H1 (cell line): ENCODE results near the gene IP6K1. TPM values are rescaled to one million over a fixed set of nuclear protein-coding genes. Genes with fewer than 3 reads are reported as not detected.
"Not testable (repeated sequence)": the region's sequence is repeated elsewhere in the genome, so short reads cannot be mapped to it uniquely, and the experiment has no call there.

Source experiments
- CTCF ChIA-PET: fragments of 300-600 bp; sonication (Branson Sonifier 250); formaldehyde crosslinking; loops from one replicate; lab custom pipeline; 2021; ENCODE audit not compliant: partially characterized antibody; lab: Charles Lee
- POLR2A ChIA-PET: fragments of 300-600 bp; sonication (Branson Sonifier 250); formaldehyde crosslinking; loops from one replicate; lab custom pipeline; 2021; ENCODE audit warnings: inconsistent platforms; ENCODE audit not compliant: partially characterized antibody; lab: Charles Lee
- DNase-seq, 2 experiments: peaks; one replicate each; pipeline versions ENCODE4 v3.0.0 to v3.0.0-alpha.2; 2010 to 2022; ENCODE audit warnings: low spot score in 2 of 2, low read depth in 1 of 2, mixed read lengths in 1 of 2
- FAIRE-seq: peaks from 2 replicates; lab custom pipeline; 2011; peaks lifted over from hg19 to GRCh38; lab: Jason Lieb, UNC
- H2AFZ ChIP-seq: 2 replicates; pipeline ENCODE4 v1.8.1; 2012; ENCODE audit warnings: low read length, inconsistent platforms
- H2AK5ac ChIP-seq: 2 replicates; pipeline ENCODE4 v1.6.1; 2013; ENCODE audit warnings: low read depth, low read length
- H2BK120ac ChIP-seq: replicated peaks from 2 replicates; pipeline ENCODE3; 2013; ENCODE audit warnings: low read depth, low read length, inconsistent platforms
- H2BK12ac ChIP-seq: 2 replicates; pipeline ENCODE4 v1.6.1; 2013; ENCODE audit warnings: low read depth, low read length
- H2BK15ac ChIP-seq: 2 replicates; pipeline ENCODE4 v1.6.1; 2013; ENCODE audit warnings: low read length
- H2BK20ac ChIP-seq: 2 replicates; pipeline ENCODE4 v1.6.1; 2013; ENCODE audit warnings: low read length
- H2BK5ac ChIP-seq: 2 replicates; pipeline ENCODE4 v1.6.1; 2013; ENCODE audit warnings: low read depth, low read length
- H3K14ac ChIP-seq: 2 replicates; pipeline ENCODE4 v1.6.1; 2013; ENCODE audit warnings: inconsistent platforms; ENCODE audit not compliant: insufficient read length
- H3K18ac ChIP-seq: 2 replicates; pipeline ENCODE4 v1.6.1; 2013; ENCODE audit warnings: low read length; ENCODE audit errors: extremely low read depth
- H3K23ac ChIP-seq: 2 replicates; pipeline ENCODE4 v1.6.1; 2013; ENCODE audit warnings: inconsistent platforms; ENCODE audit not compliant: insufficient read length
- H3K23me2 ChIP-seq: 2 replicates; pipeline ENCODE4 v1.6.1; 2013; ENCODE audit warnings: low read depth, low read length
- H3K27ac ChIP-seq: 2 replicates; pipeline ENCODE4 v1.6.1; 2011; ENCODE audit warnings: low read depth, low read length, inconsistent platforms
- H3K27me3 ChIP-seq, 4 experiments: replicated peaks in 1 of 4; 1 replicate in 1 of 4; 2 replicates in 3 of 4; pipeline versions ENCODE4 v1.6.1 to v1.8.1; 2011 to 2013; ENCODE audit warnings: low read length in 3 of 4, mild to moderate bottlenecking in 3 of 4, inconsistent platforms in 2 of 4, mixed read lengths in 2 of 4, moderate library complexity in 1 of 4; ENCODE audit not compliant: control insufficient read depth in 3 of 4, insufficient read depth in 3 of 4; ENCODE audit errors: extremely low read depth in 1 of 4
- H3K36me3 ChIP-seq, 4 experiments: 2 replicates each; pipeline versions ENCODE4 v1.6.1 to v1.8.1; 2011 to 2013; ENCODE audit warnings: mild to moderate bottlenecking in 4 of 4, low read length in 3 of 4, moderate library complexity in 2 of 4, control low read depth in 1 of 4, inconsistent platforms in 1 of 4; ENCODE audit not compliant: insufficient read depth in 4 of 4, control insufficient read depth in 2 of 4
- H3K4ac ChIP-seq: replicated peaks from 2 replicates; pipeline ENCODE3; 2013; ENCODE audit warnings: low read length, low read depth, mixed read lengths, inconsistent platforms; ENCODE audit not compliant: insufficient read length
- H3K4me1 ChIP-seq, 4 experiments: replicated peaks in 1 of 4; 1 replicate in 1 of 4; 2 replicates in 3 of 4; pipeline versions ENCODE4 v1.6.1 to v1.8.1; 2011 to 2013; ENCODE audit warnings: low read length in 3 of 4, inconsistent platforms in 2 of 4, mixed read lengths in 1 of 4; ENCODE audit not compliant: insufficient read depth in 4 of 4, control insufficient read depth in 3 of 4
- H3K4me2 ChIP-seq, 2 experiments: 2 replicates each; pipeline versions ENCODE4 v1.6.1 to v1.8.1; 2011 to 2013; ENCODE audit warnings: low read depth in 2 of 2, low read length in 2 of 2, control low read depth in 1 of 2, inconsistent platforms in 1 of 2, mild to moderate bottlenecking in 1 of 2; ENCODE audit not compliant: insufficient read depth in 1 of 2
- H3K4me3 ChIP-seq, 4 experiments: fragments of 200-600, 300-600 bp in 1 of 4; sonication (generic), shearing (Covaris generic), sonication (Bioruptor Twin) in 1 of 4; 2 replicates each; pipeline versions ENCODE4 v1.5.1 to v1.8.1; 2011 to 2016; ENCODE audit warnings: low read length in 4 of 4, low read depth in 3 of 4, control low read depth in 2 of 4, inconsistent platforms in 2 of 4, mild to moderate bottlenecking in 2 of 4, mixed read lengths in 1 of 4, moderate library complexity in 1 of 4; ENCODE audit not compliant: insufficient read depth in 2 of 4; ENCODE audit errors: extremely low read depth in 1 of 4
- H3K56ac ChIP-seq: replicated peaks from 2 replicates; pipeline ENCODE3; 2013; ENCODE audit warnings: low read depth, mild to moderate bottlenecking, mixed read lengths, low read length, inconsistent platforms; ENCODE audit not compliant: insufficient read length
- H3K79me1 ChIP-seq: 2 replicates; pipeline ENCODE4 v1.6.1; 2013; ENCODE audit warnings: low read depth, low read length, control low read depth
- H3K79me2 ChIP-seq, 2 experiments: 2 replicates each; pipeline versions ENCODE4 v1.6.1 to v1.8.1; 2012 to 2013; ENCODE audit warnings: low read length in 2 of 2, mild to moderate bottlenecking in 2 of 2, inconsistent platforms in 1 of 2; ENCODE audit not compliant: insufficient read depth in 2 of 2, control insufficient read depth in 1 of 2
- H3K9ac ChIP-seq, 4 experiments: replicated peaks in 1 of 4; 1 replicate in 1 of 4; 2 replicates in 3 of 4; pipeline versions ENCODE4 v1.6.1 to v1.8.1; 2011 to 2013; ENCODE audit warnings: low read depth in 3 of 4, low read length in 3 of 4, control low read depth in 2 of 4, mild to moderate bottlenecking in 2 of 4, moderate library complexity in 2 of 4, inconsistent platforms in 1 of 4; ENCODE audit errors: extremely low read depth in 1 of 4
- H3K9me3 ChIP-seq, 2 experiments: 2 replicates each; pipeline versions ENCODE4 v1.6.1 to v1.8.1; 2012 to 2013; ENCODE audit warnings: mild to moderate bottlenecking in 2 of 2, moderate library complexity in 2 of 2, control low read depth in 1 of 2, inconsistent platforms in 1 of 2, low read depth in 1 of 2, low read length in 1 of 2, mixed read lengths in 1 of 2; ENCODE audit not compliant: insufficient read depth in 2 of 2
- H4K20me1 ChIP-seq, 2 experiments: replicated peaks in 1 of 2; 2 replicates each; pipeline versions ENCODE3 to v1.8.1; 2011 to 2013; ENCODE audit warnings: inconsistent platforms in 2 of 2, low read length in 2 of 2, mild to moderate bottlenecking in 1 of 2; ENCODE audit not compliant: insufficient read depth in 2 of 2, control insufficient read depth in 1 of 2
- H4K5ac ChIP-seq: 2 replicates; pipeline ENCODE4 v1.6.1; 2013; ENCODE audit warnings: low read length, low read depth, mixed read lengths, inconsistent platforms; ENCODE audit not compliant: insufficient read length
- H4K8ac ChIP-seq: 2 replicates; pipeline ENCODE4 v1.8.0; 2013; ENCODE audit warnings: mild to moderate bottlenecking, moderate library complexity, low read length, inconsistent platforms; ENCODE audit not compliant: insufficient read depth; ENCODE audit errors: extremely low read depth
- H4K91ac ChIP-seq: replicated peaks from 2 replicates; pipeline ENCODE3; 2013; ENCODE audit warnings: low read length, mixed read lengths, inconsistent platforms; ENCODE audit not compliant: insufficient read length
- KDM4A ChIP-seq: IDR thresholded peaks from one replicate; pipeline ENCODE4 v1.7.1; 2012; ENCODE audit warnings: low read depth, mild to moderate bottlenecking, moderate library complexity, low read length, inconsistent platforms; ENCODE audit not compliant: severe bottlenecking
- SIN3A ChIP-seq, 2 experiments: IDR thresholded peaks in 1 of 2; conservative IDR thresholded peaks in 1 of 2; 2 replicates each; pipeline ENCODE4 v1.6.1; 2011 to 2012; ENCODE audit warnings: low read length in 2 of 2, improper control_type of control experiment in 1 of 2, low read depth in 1 of 2, mild to moderate bottlenecking in 1 of 2
- TBP ChIP-seq: IDR thresholded peaks from 2 replicates; pipeline ENCODE4 v1.6.1; 2011; ENCODE audit warnings: low read depth, low read length, improper control_type of control experiment
- WGBS, 2 experiments: shearing (Covaris generic) in 1 of 2; methylation state at CpG; one replicate each; pipeline versions ENCODE4 v1.1.6 to v1.1.7; 2013 to 2015; ENCODE audit warnings: low lambda C conversion rate in 2 of 2, mixed read lengths in 2 of 2, inconsistent platforms in 1 of 2, low coverage in 1 of 2, missing lambda C conversion rate in 1 of 2; ENCODE audit not compliant: insufficient replicate concordance in 2 of 2, insufficient coverage in 1 of 2, insufficient read length in 1 of 2; ENCODE audit errors: extremely low coverage in 1 of 2, missing lambda C conversion rate in 1 of 2; 5-methylcytosine and 5-hydroxymethylcytosine counted together
- polyA plus RNA-seq, 7 experiments: library from polyadenylated mRNA; depleted of rRNA in 3 of 7; stranded (reverse) in 5 of 7; unstranded in 2 of 7; fragments of >200 nt in 5 of 7; fragments of 200-250 nt in 2 of 7; gene quantifications; 1 replicate in 5 of 7; 2 replicates in 1 of 7; 4 replicates in 1 of 7; pipeline versions ENCODE4 v1.2.1 to v1.2.3, GENCODE V29; 2011 to 2013; ENCODE audit warnings: missing spikeins in 2 of 7, mixed read lengths in 2 of 7
- total RNA-seq: library from RNA; stranded (reverse); fragmentation: NEBNext Ultra II Directional; extraction: Animal tissue kit (Norgen Biotek cat#: 25700); gene quantifications from 2 replicates; pipeline ENCODE4 v1.2.1, GENCODE V29; 2021

The IP6K1 gene
- total and polyA plus RNA-seq, 2 of the 8 experiments (the other 6 are each of a cell fraction or from before 2014, with no cell fraction given): 31.5 to 35.2 TPM

GRCh38 chr3:49686346-49686745 lies 100.0 kb downstream of the IP6K1 start:
- H3K56ac ChIP-seq, H3K14ac ChIP-seq, H2AK5ac ChIP-seq, H2BK120ac ChIP-seq, H3K18ac ChIP-seq, H3K79me1 ChIP-seq, H3K9ac ChIP-seq, H3K4me1 ChIP-seq, H3K4ac ChIP-seq, H3K27me3 ChIP-seq, H2BK20ac ChIP-seq, H3K79me2 ChIP-seq, H2BK12ac ChIP-seq, H3K23ac ChIP-seq, CTCF ChIA-PET, FAIRE-seq, H2BK15ac ChIP-seq, H2BK5ac ChIP-seq, H2AFZ ChIP-seq, H4K20me1 ChIP-seq, H3K9me3 ChIP-seq, H4K91ac ChIP-seq, H4K5ac ChIP-seq: not testable (repeated sequence)
- Histone ChIP-seq H3K27ac (0 out of 2 replicates have a peak overlapping the region, but pooled peaks have one; percentile 58), H3K4me3 (peak overlapping the region; percentile 49 to 74 (median 52)), H3K4me2 (peak overlapping the region; percentile 77 to 99), H4K8ac (peak overlapping the region; percentile 35; the same call in 1 of the 2 replicates), H3K23me2 (peaks cover 14% of the 10 kb centered on the region), H3K36me3 (peaks cover 18 to 26% (median 25%) of the 10 kb centered on the region in 4 experiments)
- TF ChIP-seq KDM4A: peak; percentile 35
- TF ChIP-seq SIN3A (conservative IDR thresholded peaks at IDR 0.05 in 1 of 2, IDR thresholded peaks at IDR 0.05 in 1 of 2; ENCODE audit: low read depth in 1 of 2, low read length in 2 of 2): 0 out of 4 replicates have a peak, but pooled peaks of 1 of the 2 experiments have one; percentile 42
- TF ChIP-seq TBP: 0 out of 2 replicates have a peak, but pooled peaks have one; percentile 31
- POLR2A ChIA-PET: interaction anchor here (0.7 kb wide), 1 partner anchor 20 kb away, joined by 3 read pairs; no protein-coding TSS in a partner anchor
- 1% methylated on average over 24 of the region's 29 CpGs; no CpG with 5 or more reads in 1 of the 2 experiments for WGBS, 2 experiments
- peak; percentile 58 to 91 for DNase-seq
